ENCODE data around the gene RXRA. TPM values are rescaled to one million over a fixed set of nuclear protein-coding genes. Genes with fewer than 3 reads are reported as not detected.

RXRA gene
- total RNA-seq, 1 experiment from 2014 or later: 39.1 TPM

- H3K36me3 ChIP-seq: no peaks in the 10 kb centered on the region; the same call in 1 of the 2 replicates
- no peak overlapping the region for H3K27ac ChIP-seq
- peaks cover 17% of the 10 kb centered on the region; the same call in 1 of the 2 replicates for H3K4me1 ChIP-seq
- peaks cover 11% of the 10 kb centered on the region; the same call in 1 of the 2 replicates for H3K9me3 ChIP-seq (replicated peaks)
- no peak for DNase-seq
- H3K4me3 ChIP-seq: no peak overlapping the region
- H3K27me3 ChIP-seq: no peaks in the 10 kb centered on the region
Measured at GRCh38 chr9:134314039-134314949, 12.0 kb upstream of the RXRA start.

GRCh38 chr9:134314950-134315715, 11.1 kb upstream of the RXRA start:
- Histone ChIP-seq H3K27ac (no peak overlapping the region), H3K36me3 (no peaks in the 10 kb centered on the region; the same call in 1 of the 2 replicates), H3K4me1 (peaks cover 23% of the 10 kb centered on the region; the same call in 1 of the 2 replicates), H3K9me3 (replicated peaks) (peaks cover 11% of the 10 kb centered on the region; the same call in 1 of the 2 replicates), H3K27me3 (no peaks in the 10 kb centered on the region), H3K4me3 (no peak overlapping the region)
- DNase-seq: peak; percentile 55 to 64

DNA sequence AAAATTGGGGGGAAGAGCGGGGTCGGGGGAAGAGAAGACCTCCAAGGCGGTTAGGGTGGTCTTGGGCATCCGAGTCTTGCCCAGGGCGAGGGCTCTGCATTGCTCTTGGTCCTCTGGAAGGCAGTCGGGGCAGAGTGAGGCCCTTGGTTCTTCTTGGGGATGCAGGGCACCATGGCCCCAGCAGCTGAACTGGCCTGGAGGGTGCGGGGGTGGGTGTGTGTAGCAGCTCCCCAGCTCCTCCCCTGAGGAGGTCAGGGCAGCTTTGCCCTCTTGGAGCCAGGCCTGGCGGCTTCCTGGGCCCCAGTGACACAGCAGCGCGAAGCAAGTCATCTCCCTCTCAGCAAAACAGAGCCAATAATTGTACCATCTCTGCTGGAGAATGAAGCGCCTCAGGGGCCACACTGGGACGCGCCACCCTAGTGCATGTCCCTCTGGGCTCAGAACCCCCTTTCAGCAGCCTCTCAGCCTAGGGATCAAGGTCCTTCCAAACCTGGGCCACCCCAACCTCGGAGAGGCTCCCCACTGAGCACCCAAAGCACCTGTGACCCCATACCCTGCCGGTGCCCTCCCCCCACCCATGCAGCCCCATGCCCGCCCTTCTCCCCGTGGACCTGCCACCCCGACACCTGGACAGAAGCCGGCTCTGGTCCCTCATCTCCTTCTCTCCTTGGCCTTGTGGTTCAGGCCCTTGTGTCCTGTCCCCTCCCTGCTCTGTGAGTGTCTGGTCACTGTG, 10.4 kb upstream of the RXRA start:
- H3K9me3 ChIP-seq (replicated peaks): peaks cover 9% of the 10 kb centered on the region; the same call in 1 of the 2 replicates
- no peaks in the 10 kb centered on the region; the same call in 1 of the 2 replicates for H3K36me3 ChIP-seq
- no peaks in the 10 kb centered on the region for H3K27me3 ChIP-seq
- H3K4me1 ChIP-seq: peaks cover 29% of the 10 kb centered on the region
- no peak for DNase-seq
- no peak overlapping the region for H3K4me3 ChIP-seq
- no peak overlapping the region for H3K27ac ChIP-seq

- DNase-seq: no peak
- no peaks in the 10 kb centered on the region; the same call in 1 of the 2 replicates for H3K36me3 ChIP-seq
- no peak overlapping the region for H3K27ac ChIP-seq
- peaks cover 4% of the 10 kb centered on the region; the same call in 1 of the 2 replicates for H3K27me3 ChIP-seq
- H3K4me3 ChIP-seq: no peak overlapping the region
- H3K9me3 ChIP-seq (replicated peaks): peaks cover 5% of the 10 kb centered on the region; the same call in 1 of the 2 replicates
- H3K4me1 ChIP-seq: peaks cover 36% of the 10 kb centered on the region
Measured at GRCh38 chr9:134316449-134317160, 9.7 kb upstream of the RXRA start.

DNA sequence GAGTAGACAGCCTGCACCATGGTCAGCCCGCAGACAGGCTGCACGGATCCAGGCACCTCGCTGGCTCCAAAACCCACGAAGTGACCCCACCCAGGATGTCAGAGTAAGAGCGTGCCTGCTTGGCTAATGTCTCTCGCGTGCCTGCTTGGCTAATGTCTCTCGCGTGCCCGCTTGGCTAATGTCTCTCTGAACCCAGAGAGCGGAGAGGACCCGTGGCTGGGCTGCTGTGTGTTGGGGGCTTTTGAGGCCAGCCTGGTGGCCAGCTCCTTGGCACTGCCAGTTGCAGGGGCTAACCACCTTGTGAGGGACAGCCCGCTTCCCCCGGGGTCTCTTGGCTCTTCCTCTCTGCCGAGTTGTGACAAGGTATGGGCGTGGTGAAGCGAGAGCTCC, 8.9 kb upstream of the RXRA start:
- 0 out of 2 replicates have a peak, but pooled peaks cover 2% of the 10 kb centered on the region for H3K9me3 ChIP-seq (replicated peaks)
- no peaks in the 10 kb centered on the region for H3K36me3 ChIP-seq
- H3K27ac ChIP-seq: no peak overlapping the region
- peaks cover 9% of the 10 kb centered on the region for H3K27me3 ChIP-seq
- DNase-seq: no peak
- H3K4me3 ChIP-seq: no peak overlapping the region
- H3K4me1 ChIP-seq: peaks cover 36% of the 10 kb centered on the region

DNA sequence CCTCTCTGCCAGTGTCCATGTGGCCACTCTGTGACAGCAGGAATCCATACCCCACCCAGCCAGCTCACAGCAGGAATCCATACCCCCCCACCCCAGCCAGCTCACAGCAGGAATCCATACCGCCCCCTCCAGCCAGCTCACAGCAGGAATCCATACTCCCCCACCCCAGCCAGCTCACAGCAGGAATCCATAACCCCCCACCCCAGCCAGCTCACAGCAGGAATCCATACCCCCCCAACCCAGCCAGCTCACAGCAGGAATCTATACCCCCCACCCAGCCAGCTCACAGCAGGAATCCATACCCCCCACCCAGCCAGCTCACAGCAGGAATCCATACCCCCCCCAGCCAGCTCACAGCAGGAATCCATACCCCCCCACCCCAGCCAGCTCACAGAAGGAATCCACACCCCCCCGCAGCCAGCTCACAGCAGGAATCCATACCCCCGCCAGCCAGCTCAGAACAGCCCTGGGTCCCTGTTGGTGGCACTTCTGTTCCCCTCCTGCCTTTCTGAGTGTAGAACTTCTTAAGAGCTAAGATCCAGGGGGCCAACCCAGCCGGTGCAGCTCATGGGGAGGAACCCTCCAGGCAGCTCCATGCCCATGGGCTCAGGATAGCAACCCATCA, 8.4 kb upstream of the RXRA start:
- Histone ChIP-seq H3K27ac (no peak overlapping the region), H3K4me3 (no peak overlapping the region), H3K36me3 (no peaks in the 10 kb centered on the region), H3K9me3 (replicated peaks) (no peaks in the 10 kb centered on the region), H3K4me1 (peaks cover 36% of the 10 kb centered on the region), H3K27me3 (peaks cover 14% of the 10 kb centered on the region)
- DNase-seq: no peak

DNA sequence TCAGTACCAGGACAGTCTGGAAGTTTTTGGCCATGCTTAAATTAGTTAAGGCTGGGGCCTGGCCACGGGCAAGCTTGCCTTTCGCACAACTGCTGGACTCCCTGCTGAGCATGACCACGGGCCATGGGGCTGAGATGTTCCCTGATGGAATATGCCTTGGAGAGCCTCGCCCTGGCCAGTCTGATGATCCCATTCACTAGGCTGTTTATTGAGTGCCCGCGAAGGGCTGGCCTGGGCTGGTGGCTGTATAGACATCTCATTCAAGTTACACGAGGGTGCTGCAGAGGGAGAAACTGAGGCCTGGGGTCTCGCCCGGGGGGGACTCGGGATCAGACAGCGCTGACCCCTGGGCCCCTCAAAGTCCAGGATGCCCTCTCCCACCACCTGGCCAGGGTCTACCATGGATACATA, 7.8 kb upstream of the RXRA start:
- H3K36me3 ChIP-seq: no peaks in the 10 kb centered on the region
- H3K27me3 ChIP-seq: peaks cover 17% of the 10 kb centered on the region
- no peaks in the 10 kb centered on the region for H3K9me3 ChIP-seq (replicated peaks)
- H3K27ac ChIP-seq: no peak overlapping the region
- peaks cover 36% of the 10 kb centered on the region for H3K4me1 ChIP-seq
- H3K4me3 ChIP-seq: no peak overlapping the region
- no peak for DNase-seq

GRCh38 chr9:134318941-134319305, 7.3 kb upstream of the RXRA start:
- Histone ChIP-seq H3K36me3 (no peaks in the 10 kb centered on the region), H3K4me1 (peaks cover 41% of the 10 kb centered on the region), H3K27ac (no peak overlapping the region), H3K9me3 (replicated peaks) (no peaks in the 10 kb centered on the region), H3K4me3 (no peak overlapping the region), H3K27me3 (peaks cover 17% of the 10 kb centered on the region)
- DNase-seq: no peak

GRCh38 chr9:134319306-134320125, 6.7 kb upstream of the RXRA start:
- no peaks in the 10 kb centered on the region for H3K36me3 ChIP-seq
- DNase-seq: peak in 1 of 2 experiments; percentile 50
- no peaks in the 10 kb centered on the region for H3K9me3 ChIP-seq (replicated peaks)
- peaks cover 46% of the 10 kb centered on the region for H3K4me1 ChIP-seq
- peaks cover 17% of the 10 kb centered on the region for H3K27me3 ChIP-seq
- no peak overlapping the region for H3K4me3 ChIP-seq
- no peak overlapping the region for H3K27ac ChIP-seq

GRCh38 chr9:134320126-134320867, 6.0 kb upstream of the RXRA start:
- Histone ChIP-seq H3K4me1 (peaks cover 42% of the 10 kb centered on the region), H3K36me3 (no peaks in the 10 kb centered on the region), H3K27me3 (peaks cover 17% of the 10 kb centered on the region), H3K4me3 (no peak overlapping the region), H3K9me3 (replicated peaks) (no peaks in the 10 kb centered on the region), H3K27ac (no peak overlapping the region)
- DNase-seq: peak; percentile 53 to 65

DNA sequence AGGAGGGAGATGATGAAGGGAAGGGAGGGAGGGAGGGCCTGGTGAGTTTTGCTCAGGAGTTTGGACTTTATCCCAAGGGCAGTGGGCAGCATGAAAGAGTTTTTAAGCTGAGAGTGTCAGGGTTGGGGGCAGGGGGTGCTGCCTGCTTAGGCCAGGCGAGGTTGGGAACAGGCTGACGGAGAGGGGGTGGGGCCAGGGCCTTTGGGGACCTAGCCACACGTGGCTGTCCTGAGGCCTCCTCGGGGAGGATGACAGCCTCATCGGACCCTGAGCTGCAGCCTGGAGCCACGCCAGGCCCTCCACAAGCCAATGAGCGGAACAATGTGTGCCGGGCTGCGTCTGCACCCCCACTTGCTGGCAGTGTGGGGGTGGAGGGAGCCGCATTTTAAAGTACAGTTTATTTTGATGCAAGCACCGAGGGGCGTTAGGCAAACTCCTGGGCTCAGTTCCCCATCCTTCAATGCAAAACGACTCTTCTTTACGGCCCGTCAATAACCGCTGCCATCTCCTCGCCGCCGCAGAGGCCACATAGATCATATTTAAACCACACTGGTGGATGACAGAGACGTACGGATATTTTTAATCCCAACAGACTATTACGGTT, 5.3 kb upstream of the RXRA start:
- H3K9me3 ChIP-seq (replicated peaks): no peaks in the 10 kb centered on the region
- H3K27ac ChIP-seq: no peak overlapping the region
- DNase-seq: peak; percentile 44 to 47
- H3K36me3 ChIP-seq: no peaks in the 10 kb centered on the region
- H3K4me3 ChIP-seq: no peak overlapping the region
- H3K4me1 ChIP-seq: peaks cover 37% of the 10 kb centered on the region
- H3K27me3 ChIP-seq: peaks cover 17% of the 10 kb centered on the region

DNA sequence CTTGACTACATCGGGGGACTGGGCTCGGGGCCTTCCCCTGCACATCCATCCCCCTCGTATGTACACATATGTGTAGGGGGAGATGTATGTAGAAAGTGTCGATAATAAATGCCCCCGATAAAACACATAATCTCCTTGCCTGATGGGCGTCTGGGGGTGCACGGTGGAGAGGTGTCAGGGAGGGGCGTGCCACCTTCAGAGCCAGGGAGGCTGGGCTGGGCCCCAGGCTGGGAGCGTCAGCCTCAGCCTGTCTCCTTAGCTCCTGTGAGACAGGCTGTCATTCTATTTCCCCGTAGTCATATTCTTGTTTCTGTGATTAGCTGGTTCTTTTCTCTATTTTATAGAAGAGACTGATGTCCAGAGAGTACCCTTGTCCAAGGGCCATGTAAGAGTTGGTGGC, 4.7 kb upstream of the RXRA start:
- Histone ChIP-seq H3K4me1 (peaks cover 37% of the 10 kb centered on the region), H3K9me3 (replicated peaks) (no peaks in the 10 kb centered on the region), H3K27me3 (peaks cover 17% of the 10 kb centered on the region), H3K4me3 (no peak overlapping the region), H3K36me3 (no peaks in the 10 kb centered on the region), H3K27ac (no peak overlapping the region)
- DNase-seq: no peak
